ENCODE data around the gene MYOZ2.

The MYOZ2 gene

GRCh38 chr4:119135721-119136121 lies at the start of gene MYOZ2:
TSS of gene MYOZ2 (plus strand) at chr4:119135832. CDS start at chr4:119136526, 694 bp downstream.
- DNase-seq (ENCODE audit: low spot score) = no peak
- H3K27ac ChIP-seq = no peak within 1 kb of the TSS
- TF ChIP-seq CTCF (conservative IDR thresholded peaks at IDR 0.05; ENCODE audit: low read depth) = no peak
- POLR2A ChIA-PET (ENCODE audit: low non-redundant PET) = no interaction called here
- CTCF ChIA-PET = no interaction called here

GRCh38 chr4:119087121-119087520 lies 48.5 kb upstream of the MYOZ2 start:
- TF ChIP-seq CTCF (conservative IDR thresholded peaks at IDR 0.05; ENCODE audit: low read depth) = peak; percentile 39
- no peak overlapping the region for H3K27ac ChIP-seq
- no peak for DNase-seq (ENCODE audit: low spot score)
- ChIA-PET POLR2A (ENCODE audit: low non-redundant PET) (no interaction called here), CTCF (interaction anchor here (0.6 to 1.5 kb wide), 11 partner anchors 15 to 382 kb away, joined by 3 to 10 read pairs (median 4); no protein-coding TSS in a partner anchor)

- DNase-seq (ENCODE audit: low spot score) = no peak
- CTCF ChIA-PET = interaction anchor here (1.0 to 1.5 kb wide), 2 partner anchors 122 to 126 kb away, joined by 3 to 7 read pairs; no protein-coding TSS in a partner anchor
- POLR2A ChIA-PET (ENCODE audit: low non-redundant PET) = no interaction called here
- H3K27ac ChIP-seq = no peak overlapping the region
- no peak for TF ChIP-seq CTCF (conservative IDR thresholded peaks at IDR 0.05; ENCODE audit: low read depth)
Observed at GRCh38 chr4:119087656-119088055, 48.0 kb upstream of the MYOZ2 start.

- ChIA-PET POLR2A (ENCODE audit: low non-redundant PET) (no interaction called here), CTCF (no interaction called here)
- no peak overlapping the region for H3K27ac ChIP-seq
- DNase-seq (ENCODE audit: low spot score) = no peak
- TF ChIP-seq CTCF (conservative IDR thresholded peaks at IDR 0.05; ENCODE audit: low read depth) = no peak
Observed at GRCh38 chr4:119093042-119093827, 42.4 kb upstream of the MYOZ2 start.

DNA sequence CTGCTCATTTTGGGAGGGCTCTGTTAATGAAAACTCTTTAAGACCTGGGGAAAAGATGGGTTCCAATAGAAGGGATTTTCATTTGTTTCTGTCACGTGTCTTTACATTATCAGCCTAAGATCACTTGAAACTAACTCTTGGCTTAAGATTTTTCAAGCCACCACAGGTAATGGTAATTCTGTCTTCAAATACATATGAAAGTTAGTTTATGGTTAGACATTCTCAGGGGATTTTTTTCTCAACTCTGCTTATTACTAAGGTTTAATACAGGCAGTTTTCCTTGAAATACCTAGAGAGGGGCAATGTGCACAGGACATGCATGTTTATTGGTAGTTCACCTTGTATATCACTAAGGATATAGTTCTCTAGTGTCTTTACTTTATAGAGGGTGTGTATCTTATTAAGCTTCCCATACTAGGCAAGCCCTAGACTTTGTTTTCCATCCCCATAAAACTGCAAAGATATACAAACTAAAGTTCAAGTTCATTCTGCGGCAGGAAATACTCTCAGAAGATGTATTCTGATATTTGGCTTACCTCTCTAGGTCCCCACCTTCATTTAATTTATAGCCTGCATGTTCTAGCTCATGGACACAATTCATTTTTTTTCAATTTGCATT lies 38.2 kb upstream of the MYOZ2 start:
- POLR2A ChIA-PET (ENCODE audit: low non-redundant PET) = no interaction called here
- CTCF ChIA-PET = no interaction called here
- DNase-seq (ENCODE audit: low spot score) = no peak
- TF ChIP-seq CTCF (conservative IDR thresholded peaks at IDR 0.05; ENCODE audit: low read depth) = no peak
- no peak overlapping the region for H3K27ac ChIP-seq

DNA sequence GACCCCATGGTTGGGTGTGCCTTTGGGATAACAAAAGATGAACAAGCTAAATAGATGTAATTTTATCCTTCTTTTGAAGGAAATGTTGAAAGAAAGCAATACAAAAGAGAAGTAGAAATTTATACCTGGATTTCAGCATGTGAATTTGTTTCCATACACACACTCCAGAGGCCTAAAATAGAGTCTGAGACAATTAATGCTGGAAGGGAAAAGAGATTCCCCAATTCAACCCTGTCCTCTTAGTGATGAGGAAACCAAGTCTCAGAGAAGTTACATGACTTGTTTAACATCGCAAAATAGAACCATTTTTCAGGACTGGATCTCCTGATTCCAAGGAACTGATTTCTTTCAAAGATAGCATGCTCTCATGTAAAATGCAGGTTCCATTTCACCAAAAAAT lies 37.3 kb upstream of the MYOZ2 start:
- POLR2A ChIA-PET (ENCODE audit: low non-redundant PET) = no interaction called here
- no peak overlapping the region for H3K27ac ChIP-seq
- no peak for TF ChIP-seq CTCF (conservative IDR thresholded peaks at IDR 0.05; ENCODE audit: low read depth)
- CTCF ChIA-PET = no interaction called here
- no peak for DNase-seq (ENCODE audit: low spot score)
